Neural cell (in vitro differentiated cells): ENCODE results near the gene GRID2IP. TPM values are rescaled to one million over a fixed set of nuclear protein-coding genes. Genes with fewer than 3 reads are reported as not detected.
"Not testable (repeated sequence)": the region's sequence is repeated elsewhere in the genome, so short reads cannot be mapped to it uniquely, and the experiment has no call there.

Source experiments
- H2AFZ ChIP-seq: fragments of 200-600, 300-800 bp; sonication (generic), shearing (Covaris generic); 2 replicates; pipeline ENCODE4 v1.6.0; 2014; ENCODE audit warnings: low read depth, mild to moderate bottlenecking, antibody characterized with exemption, low read length, moderate library complexity
- H3F3A ChIP-seq: fragments of 200-600 bp; shearing (Covaris generic); 2 replicates; pipeline ENCODE4 v1.6.1; 2016; ENCODE audit warnings: mild to moderate bottlenecking, moderate library complexity, mixed read lengths, antibody characterized with exemption, low read length; ENCODE audit not compliant: insufficient read depth, poor library complexity, severe bottlenecking
- H3K27ac ChIP-seq: fragments of 200-600, 300-800 bp; sonication (generic), shearing (Covaris generic); 2 replicates; pipeline ENCODE4 v1.5.1; 2014; ENCODE audit warnings: mild to moderate bottlenecking, low read length, moderate library complexity
- H3K27me3 ChIP-seq: fragments of 300-800, 200-600 bp; sonication (generic), shearing (Covaris generic); 2 replicates; pipeline ENCODE4 v1.6.0; 2014; ENCODE audit warnings: mild to moderate bottlenecking, low read depth, low read length, moderate library complexity; ENCODE audit not compliant: insufficient read depth
- H3K36me3 ChIP-seq: fragments of 300-800, 200-600 bp; sonication (generic), shearing (Covaris generic); 2 replicates; pipeline ENCODE4 v1.5.1; 2014; ENCODE audit warnings: mild to moderate bottlenecking, antibody characterized with exemption, low read length, moderate library complexity; ENCODE audit not compliant: insufficient read depth
- H3K4me2 ChIP-seq: fragments of 300-800, 200-600 bp; sonication (generic), shearing (Covaris generic); 2 replicates; pipeline ENCODE4 v1.6.0; 2014; ENCODE audit warnings: mild to moderate bottlenecking, low read length
- H3K4me3 ChIP-seq: fragments of 300-800, 200-600 bp; sonication (generic), shearing (Covaris generic); 2 replicates; pipeline ENCODE4 v1.5.1; 2014; ENCODE audit warnings: mild to moderate bottlenecking, low read length, moderate library complexity
- H3K79me2 ChIP-seq: fragments of 200-600 bp; shearing (Covaris generic); replicated peaks from 2 replicates; pipeline ENCODE4 v1.6.0; 2014; ENCODE audit warnings: mild to moderate bottlenecking, low read length, moderate library complexity; ENCODE audit not compliant: insufficient read depth
- H3K9ac ChIP-seq: fragments of 300-800, 200-600 bp; sonication (generic), shearing (Covaris generic); 2 replicates; pipeline ENCODE4 v1.6.1; 2016; ENCODE audit warnings: mild to moderate bottlenecking, low read length, mixed read lengths
- H3K9me2 ChIP-seq: fragments of 200-600 bp; shearing (Covaris generic); 2 replicates; pipeline ENCODE4 v1.6.1; 2016; ENCODE audit warnings: mild to moderate bottlenecking, low read length, mixed read lengths; ENCODE audit not compliant: insufficient read depth
- H3K9me3 ChIP-seq: fragments of 200-600, 300-800 bp; sonication (generic), shearing (Covaris generic); 2 replicates; pipeline ENCODE4 v1.6.1; 2016; ENCODE audit warnings: mild to moderate bottlenecking, mixed run types, low read length, moderate library complexity, mixed read lengths
- H4K20me1 ChIP-seq: fragments of 200-600 bp; shearing (Covaris generic); 2 replicates; pipeline ENCODE4 v1.6.1; 2016; ENCODE audit warnings: mild to moderate bottlenecking, mixed run types; ENCODE audit not compliant: insufficient read depth
- CTCF ChIP-seq: fragments of 450-650 bp; IDR thresholded peaks from 2 replicates; pipeline ENCODE4 v1.5.1; 2014; ENCODE audit warnings: antibody characterized with exemption, mild to moderate bottlenecking, moderate library complexity; ENCODE audit not compliant: poor library complexity, severe bottlenecking
- EP300 ChIP-seq: fragments of 450-650 bp; conservative IDR thresholded peaks from 2 replicates; pipeline ENCODE4 v1.6.1; 2014; ENCODE audit warnings: antibody characterized with exemption, mild to moderate bottlenecking, moderate library complexity; ENCODE audit not compliant: poor library complexity, severe bottlenecking
- EZH2 ChIP-seq: fragments of 200-600, 300-800 bp; shearing (Covaris generic), sonication (generic); IDR thresholded peaks from 2 replicates; pipeline ENCODE4 v1.6.1; 2014; ENCODE audit warnings: antibody characterized with exemption, low read length, borderline replicate concordance, mild to moderate bottlenecking; ENCODE audit not compliant: insufficient read depth, poor library complexity, severe bottlenecking
- MXI1 ChIP-seq: fragments of 450-650 bp; conservative IDR thresholded peaks from 2 replicates; pipeline ENCODE4 v1.6.1; 2014; ENCODE audit warnings: antibody characterized with exemption, mild to moderate bottlenecking; ENCODE audit not compliant: poor library complexity, severe bottlenecking
- POLR2AphosphoS5 ChIP-seq: IDR thresholded peaks from 2 replicates; pipeline ENCODE4 v1.6.1; 2012
- RAD21 ChIP-seq: fragments of 450-650 bp; conservative IDR thresholded peaks from 2 replicates; pipeline ENCODE4 v1.6.1; 2014; ENCODE audit warnings: antibody characterized with exemption, mild to moderate bottlenecking, moderate library complexity
- REST ChIP-seq: IDR thresholded peaks from 2 replicates; pipeline ENCODE4 v1.6.1; 2012; ENCODE audit warnings: borderline replicate concordance
- SMC3 ChIP-seq: fragments of 450-650 bp; conservative IDR thresholded peaks from 2 replicates; pipeline ENCODE4 v1.6.1; 2014; ENCODE audit warnings: antibody characterized with exemption, mild to moderate bottlenecking, moderate library complexity; ENCODE audit not compliant: poor library complexity
- TAF1 ChIP-seq: IDR thresholded peaks from 2 replicates; pipeline ENCODE4 v1.6.1; 2012; ENCODE audit warnings: low read depth
- polyA plus RNA-seq: library from polyadenylated mRNA; depleted of rRNA; stranded (reverse); fragments of >200 nt; gene quantifications from 2 replicates; pipeline ENCODE4 v1.2.3, GENCODE V29; 2014

GRID2IP gene
- polyA plus RNA-seq, 1 donor from 2014 or later: 0.32 TPM

- H4K20me1 ChIP-seq: no peaks in the 10 kb centered on the region
- peak overlapping the region; percentile 59 for H3K4me3 ChIP-seq
- H3K36me3 ChIP-seq: no peaks in the 10 kb centered on the region
- H3K79me2 ChIP-seq: peaks cover 3% of the 10 kb centered on the region
- peak overlapping the region; percentile 39 for H3K27ac ChIP-seq
- H3K4me2 ChIP-seq: no peak overlapping the region
- H3K9me3 ChIP-seq: no peaks in the 10 kb centered on the region
- peak overlapping the region; percentile 56 for H2AFZ ChIP-seq
- no peaks in the 10 kb centered on the region for H3K9me2 ChIP-seq
- peak overlapping the region; percentile 93 for H3K9ac ChIP-seq
- no peaks in the 10 kb centered on the region for H3F3A ChIP-seq
- TF ChIP-seq SMC3 (no peak), EZH2 (no peak), REST (no peak), POLR2AphosphoS5 (no peak), EP300 (no peak), MXI1 (no peak), RAD21 (no peak), CTCF (no peak), TAF1 (no peak)
- no peaks in the 10 kb centered on the region for H3K27me3 ChIP-seq
Measured at GRCh38 chr7:6589151-6589828, 38.0 kb upstream of the GRID2IP start.

- Histone ChIP-seq H3K27me3 (no peaks in the 10 kb centered on the region), H3F3A (no peaks in the 10 kb centered on the region), H3K9me3 (no peaks in the 10 kb centered on the region), H3K4me3 (no peak overlapping the region), H3K9ac (no peak overlapping the region), H4K20me1 (no peaks in the 10 kb centered on the region), H3K9me2 (no peaks in the 10 kb centered on the region), H3K79me2 (peaks cover 3% of the 10 kb centered on the region), H3K36me3 (no peaks in the 10 kb centered on the region), H2AFZ (no peak overlapping the region), H3K27ac (no peak overlapping the region), H3K4me2 (no peak overlapping the region)
- TF ChIP-seq POLR2AphosphoS5 (no peak), MXI1 (no peak), TAF1 (no peak), SMC3 (no peak), RAD21 (no peak), REST (no peak)
Measured at GRCh38 chr7:6588566-6588965, 37.3 kb upstream of the GRID2IP start.

- H3K79me2 ChIP-seq, H3K4me2 ChIP-seq, H3F3A ChIP-seq, H3K27me3 ChIP-seq, H2AFZ ChIP-seq, H3K4me3 ChIP-seq, H3K9me2 ChIP-seq, H3K9ac ChIP-seq, H4K20me1 ChIP-seq, H3K36me3 ChIP-seq, H3K9me3 ChIP-seq, H3K27ac ChIP-seq: not testable (repeated sequence)
Measured at GRCh38 chr7:6585746-6586432, 34.6 kb upstream of the GRID2IP start.
